ENCODE data around the gene PROZ. TPM values are rescaled to one million over a fixed set of nuclear protein-coding genes. Genes with fewer than 3 reads are reported as not detected.

The PROZ gene
- total RNA-seq (under 1 TPM in 1 of 9 donors, not detected in 8; 0.17 TPM), polyA plus RNA-seq (not detected)
- long read RNA-seq, donor 1: 0 reads
- long read RNA-seq, donor 2: 0 reads
- long read RNA-seq, donor 3: 0 reads
- long read RNA-seq, donor 4: 0 reads
- long read RNA-seq, donor 5: 0 reads
- long read RNA-seq, donor 6: 0 reads
- long read RNA-seq, donor 7: 0 reads
- long read RNA-seq, donor 8: 0 reads
- long read RNA-seq, donor 9: 0 reads
- long read RNA-seq, donor 10: 0 reads

GRCh38 chr13:113157929-113158747 lies at the start of gene PROZ:
TSS of gene PROZ (plus strand) at chr13:113158648. CDS start at chr13:113158661, 13 bp downstream.
- peak in 1 of 7 donors; percentile 43 for DNase-seq
- TF ChIP-seq CTCF (IDR thresholded peaks at IDR 0.05) (no peak), POLR2A (IDR thresholded peaks at IDR 0.05) (no peak)
- no peak within 1 kb of the TSS for H3K27ac ChIP-seq
- WGBS, 4 donors: 57 to 73% (median 66%) methylated on average over 16 of the region's 16 CpGs
- H3K4me3 ChIP-seq: no peak within 1 kb of the TSS
- no peaks in the 10 kb centered on the region for H3K27me3 ChIP-seq
- intact Hi-C loops (cut with DNase I): no loop called here
- H3K9me3 ChIP-seq (replicated peaks in 1 of 3): no peaks in the 10 kb centered on the region
- no peaks in the 10 kb centered on the region for H3K36me3 ChIP-seq (replicated peaks in 1 of 2)
- peaks cover 4 to 10% of the 10 kb centered on the region in 2 donors for H3K4me1 ChIP-seq (replicated peaks in 1 of 2)

GRCh38 chr13:113109151-113110047 lies 49.0 kb upstream of the PROZ start:
- intact Hi-C loops (cut with DNase I): no loop called here
- Histone ChIP-seq H3K27ac (no peak overlapping the region), H3K36me3 (replicated peaks in 1 of 2) (no peaks in the 10 kb centered on the region), H3K27me3 (peaks cover 21% of the 10 kb centered on the region), H3K4me3 (no peak overlapping the region), H3K9me3 (replicated peaks in 1 of 3) (no peaks in the 10 kb centered on the region), H3K4me1 (replicated peaks in 1 of 2) (peaks cover 0 to 11% of the 10 kb centered on the region in 2 donors)
- DNase-seq: no peak
- 28 to 48% (median 38%) methylated on average over 47 to 73 of the region's 73 CpGs for WGBS, 4 donors
- TF ChIP-seq POLR2A (IDR thresholded peaks at IDR 0.05): no peak
- TF ChIP-seq CTCF (IDR thresholded peaks at IDR 0.05): no peak

GRCh38 chr13:113110048-113110851 lies 48.2 kb upstream of the PROZ start:
- Histone ChIP-seq H3K27me3 (peaks cover 21% of the 10 kb centered on the region), H3K27ac (no peak overlapping the region), H3K4me3 (peak overlapping the region in 1 of 4 donors; percentile 47), H3K9me3 (replicated peaks in 1 of 3) (no peaks in the 10 kb centered on the region), H3K4me1 (replicated peaks in 1 of 2) (peaks cover 0 to 11% of the 10 kb centered on the region in 2 donors), H3K36me3 (replicated peaks in 1 of 2) (no peaks in the 10 kb centered on the region)
- intact Hi-C loops (cut with DNase I): no loop called here
- no peak for DNase-seq
- WGBS, 4 donors: 2 to 7% (median 4%) methylated on average over 6 to 99 of the region's 99 CpGs
- no peak for TF ChIP-seq POLR2A (IDR thresholded peaks at IDR 0.05)
- no peak for TF ChIP-seq CTCF (IDR thresholded peaks at IDR 0.05)
